BLaER1 (cell line): ENCODE results near the gene ATRN.

ENCODE experiments used
- H3K27ac ChIP-seq: shearing (Covaris generic); formaldehyde crosslinking; 2 replicates; pipeline ENCODE4 v1.8.1; 2022
- H3K27me3 ChIP-seq: shearing (Covaris generic); formaldehyde crosslinking; 2 replicates; pipeline ENCODE4 v1.8.1; 2022
- H3K36me3 ChIP-seq: shearing (Covaris generic); formaldehyde crosslinking; 2 replicates; pipeline ENCODE4 v1.8.1; 2022
- H3K4me1 ChIP-seq: shearing (Covaris generic); formaldehyde crosslinking; 2 replicates; pipeline ENCODE4 v1.8.1; 2022
- H3K4me2 ChIP-seq: shearing (Covaris generic); formaldehyde crosslinking; 2 replicates; pipeline ENCODE4 v1.8.1; 2022
- H3K4me3 ChIP-seq: shearing (Covaris generic); formaldehyde crosslinking; 2 replicates; pipeline ENCODE4 v1.8.1; 2022
- H3K9ac ChIP-seq: shearing (Covaris generic); formaldehyde crosslinking; 2 replicates; pipeline ENCODE4 v1.8.1; 2022
- H3K9me3 ChIP-seq: shearing (Covaris generic); formaldehyde crosslinking; 2 replicates; pipeline ENCODE4 v1.8.1; 2022
- H4K20me1 ChIP-seq: shearing (Covaris generic); formaldehyde crosslinking; 2 replicates; pipeline ENCODE4 v1.8.1; 2022
- Cebpa-rat ChIP-seq: shearing (Covaris generic); IDR thresholded peaks from 2 replicates; pipeline ENCODE4 v1.8.1; 2022

The ATRN gene

GRCh38 chr20:3687655-3688054 lies 216.8 kb downstream of the ATRN start:
- no peak for TF ChIP-seq Cebpa-rat
- no peak overlapping the region for H3K4me3 ChIP-seq
- H3K4me1 ChIP-seq = no peaks in the 10 kb centered on the region
- no peak overlapping the region for H3K9ac ChIP-seq
- no peaks in the 10 kb centered on the region for H3K36me3 ChIP-seq
- no peaks in the 10 kb centered on the region for H4K20me1 ChIP-seq
- peaks cover 16% of the 10 kb centered on the region for H3K27me3 ChIP-seq
- H3K9me3 ChIP-seq = no peaks in the 10 kb centered on the region
- no peak overlapping the region for H3K27ac ChIP-seq
- H3K4me2 ChIP-seq = no peak overlapping the region

GRCh38 chr20:3689978-3690377 lies 219.2 kb downstream of the ATRN start:
- Histone ChIP-seq H3K9ac (no peak overlapping the region), H3K27ac (no peak overlapping the region), H3K27me3 (peaks cover 2% of the 10 kb centered on the region; the same call in 1 of the 2 replicates), H4K20me1 (no peaks in the 10 kb centered on the region), H3K4me3 (no peak overlapping the region), H3K4me1 (no peaks in the 10 kb centered on the region), H3K9me3 (no peaks in the 10 kb centered on the region), H3K4me2 (no peak overlapping the region), H3K36me3 (no peaks in the 10 kb centered on the region)
- TF ChIP-seq Cebpa-rat = no peak

- TF ChIP-seq Cebpa-rat = no peak
- Histone ChIP-seq H3K4me2 (no peak overlapping the region), H3K4me3 (no peak overlapping the region), H3K9ac (no peak overlapping the region), H3K27ac (no peak overlapping the region), H3K36me3 (no peaks in the 10 kb centered on the region), H3K27me3 (no peaks in the 10 kb centered on the region), H3K4me1 (no peaks in the 10 kb centered on the region), H4K20me1 (no peaks in the 10 kb centered on the region), H3K9me3 (no peaks in the 10 kb centered on the region)
Measured at GRCh38 chr20:3690413-3690812, 219.6 kb downstream of the ATRN start.

- Histone ChIP-seq H3K36me3 (no peaks in the 10 kb centered on the region), H3K9me3 (no peaks in the 10 kb centered on the region), H3K4me1 (no peaks in the 10 kb centered on the region), H3K4me2 (no peak overlapping the region), H3K27me3 (no peaks in the 10 kb centered on the region), H3K27ac (no peak overlapping the region), H4K20me1 (no peaks in the 10 kb centered on the region), H3K9ac (no peak overlapping the region), H3K4me3 (no peak overlapping the region)
- TF ChIP-seq Cebpa-rat = no peak
Measured at GRCh38 chr20:3691306-3691705, 220.5 kb downstream of the ATRN start.

GRCh38 chr20:3691897-3692296 lies 221.1 kb downstream of the ATRN start:
- Histone ChIP-seq H3K9me3 (no peaks in the 10 kb centered on the region), H3K4me3 (no peak overlapping the region), H3K36me3 (no peaks in the 10 kb centered on the region), H3K27ac (no peak overlapping the region), H3K9ac (no peak overlapping the region), H3K4me1 (no peaks in the 10 kb centered on the region), H3K4me2 (no peak overlapping the region), H4K20me1 (no peaks in the 10 kb centered on the region), H3K27me3 (no peaks in the 10 kb centered on the region)
- TF ChIP-seq Cebpa-rat = no peak

- no peaks in the 10 kb centered on the region for H3K4me1 ChIP-seq
- no peaks in the 10 kb centered on the region for H3K9me3 ChIP-seq
- no peak for TF ChIP-seq Cebpa-rat
- no peak overlapping the region for H3K27ac ChIP-seq
- no peak overlapping the region for H3K4me3 ChIP-seq
- H3K9ac ChIP-seq = no peak overlapping the region
- no peaks in the 10 kb centered on the region for H3K27me3 ChIP-seq
- no peak overlapping the region for H3K4me2 ChIP-seq
- H4K20me1 ChIP-seq = no peaks in the 10 kb centered on the region
- no peaks in the 10 kb centered on the region for H3K36me3 ChIP-seq
Measured at GRCh38 chr20:3692706-3693294, 222.0 kb downstream of the ATRN start.

GRCh38 chr20:3693376-3693775 lies 222.6 kb downstream of the ATRN start:
- TF ChIP-seq Cebpa-rat = no peak
- no peaks in the 10 kb centered on the region for H3K27me3 ChIP-seq

GRCh38 chr20:3694864-3695263 lies 224.0 kb downstream of the ATRN start:
- TF ChIP-seq Cebpa-rat = no peak
- Histone ChIP-seq H3K9me3 (no peaks in the 10 kb centered on the region), H3K4me3 (no peak overlapping the region), H3K9ac (no peak overlapping the region), H3K27ac (no peak overlapping the region), H3K4me1 (no peaks in the 10 kb centered on the region), H3K4me2 (no peak overlapping the region), H3K27me3 (no peaks in the 10 kb centered on the region), H3K36me3 (no peaks in the 10 kb centered on the region), H4K20me1 (no peaks in the 10 kb centered on the region)

More at GRCh38 chr20:3693376-3693775, 222.6 kb downstream of the ATRN start:
- Histone ChIP-seq H3K27ac (no peak overlapping the region), H3K9me3 (no peaks in the 10 kb centered on the region), H4K20me1 (no peaks in the 10 kb centered on the region), H3K9ac (no peak overlapping the region), H3K4me1 (no peaks in the 10 kb centered on the region), H3K4me3 (no peak overlapping the region), H3K4me2 (no peak overlapping the region), H3K36me3 (no peaks in the 10 kb centered on the region)

- no peak overlapping the region for H3K4me3 ChIP-seq
- no peaks in the 10 kb centered on the region for H3K9me3 ChIP-seq
- H3K9ac ChIP-seq = no peak overlapping the region
- no peak for TF ChIP-seq Cebpa-rat
- no peaks in the 10 kb centered on the region for H3K36me3 ChIP-seq
- no peaks in the 10 kb centered on the region for H3K4me1 ChIP-seq
- no peaks in the 10 kb centered on the region for H3K27me3 ChIP-seq
- no peak overlapping the region for H3K4me2 ChIP-seq
- no peaks in the 10 kb centered on the region for H4K20me1 ChIP-seq
- H3K27ac ChIP-seq = no peak overlapping the region
Measured at GRCh38 chr20:3696200-3696599, 225.4 kb downstream of the ATRN start.

GRCh38 chr20:3696745-3697587 lies 226.1 kb downstream of the ATRN start:
- Histone ChIP-seq H3K9ac (no peak overlapping the region), H4K20me1 (no peaks in the 10 kb centered on the region), H3K27ac (no peak overlapping the region), H3K36me3 (no peaks in the 10 kb centered on the region), H3K4me2 (no peak overlapping the region), H3K9me3 (no peaks in the 10 kb centered on the region), H3K4me3 (no peak overlapping the region), H3K27me3 (no peaks in the 10 kb centered on the region), H3K4me1 (no peaks in the 10 kb centered on the region)
- TF ChIP-seq Cebpa-rat = no peak
